Measurements from ENCODE around the gene ARHGAP6.

DNA sequence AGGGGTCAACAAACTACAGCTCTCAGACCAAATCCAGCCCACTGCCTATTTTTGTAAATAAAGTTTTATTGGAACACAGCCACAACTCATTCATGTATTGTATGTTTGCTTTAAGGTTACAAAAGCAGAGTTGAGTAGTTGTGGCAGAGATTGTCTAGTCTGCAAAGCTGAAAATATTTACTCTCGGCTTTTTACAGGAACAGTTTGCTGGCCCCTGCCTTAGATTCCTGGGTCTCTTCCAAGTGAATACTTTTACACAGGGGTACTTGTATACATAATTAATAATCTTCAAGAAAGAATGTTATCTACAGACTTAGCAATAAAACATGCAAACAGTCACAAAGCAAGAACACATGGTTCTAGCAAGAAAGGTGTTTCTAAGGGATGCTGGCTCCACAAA is 218.3 kb downstream of the ARHGAP6 start:
- TF ChIP-seq EZH2 (IDR thresholded peaks at IDR 0.05; ENCODE audit: borderline replicate concordance, low read length) = no peak
- TF ChIP-seq CTCF (conservative IDR thresholded peaks at IDR 0.05 in 1 of 2, IDR thresholded peaks at IDR 0.05 in 1 of 2; ENCODE audit: extremely low read depth in 1 of 2, insufficient read depth in 1 of 2, low read depth in 1 of 2, low read length in 2 of 2) = no peak

Data from mammary epithelial cell (primary cell).